Activated CD4-positive, alpha-beta T cell treated with anti-CD3 and anti-CD28 coated beads, Interleukin-2, amount 10 ng/mL, durations not matched to agents 7 days and 5 days (primary cell): Measurements from ENCODE around the gene NR2F6. TPM values are rescaled to one million over a fixed set of nuclear protein-coding genes. Genes with fewer than 3 reads are reported as not detected.
"Not testable (repeated sequence)": the region's sequence is repeated elsewhere in the genome, so short reads cannot be mapped to it uniquely, and the experiment has no call there.

Experiments used
- CTCF ChIA-PET: fragments of 350-600 bp; sonication (Branson Sonifier 250); formaldehyde crosslinking; loops from one replicate; lab custom pipeline; 2021; ENCODE audit warnings: antibody characterized with exemption; lab: Charles Lee
- POLR2A ChIA-PET: fragments of 350-600 bp; sonication (Branson Sonifier 250); formaldehyde crosslinking; loops from one replicate; lab custom pipeline; 2021; ENCODE audit warnings: antibody characterized with exemption; lab: Charles Lee
- DNase-seq: peaks from one replicate; pipeline ENCODE4 v3.0.0-alpha.2; 2020
- H3K27ac Mint-ChIP-seq: one replicate; pipeline ENCODE4 v1.8.0; 2021; ENCODE audit warnings: mild to moderate bottlenecking, moderate library complexity, mixed read lengths
- H3K27me3 Mint-ChIP-seq: one replicate; pipeline ENCODE4 v1.8.0; 2021; ENCODE audit warnings: mixed read lengths
- H3K36me3 Mint-ChIP-seq: one replicate; pipeline ENCODE4 v1.8.0; 2021; ENCODE audit warnings: low read depth, mixed read lengths
- H3K4me1 Mint-ChIP-seq: one replicate; pipeline ENCODE4 v1.8.0; 2021; ENCODE audit warnings: mixed read lengths
- H3K4me3 Mint-ChIP-seq: one replicate; pipeline ENCODE4 v1.8.0; 2021; ENCODE audit warnings: mild to moderate bottlenecking, moderate library complexity, mixed read lengths
- H3K9me3 Mint-ChIP-seq: one replicate; pipeline ENCODE4 v1.8.0; 2021; ENCODE audit warnings: mixed read lengths
- total RNA-seq, 2 experiments: library from RNA; stranded (reverse); gene quantifications; one replicate each; pipeline ENCODE4 v1.2.3, GENCODE V29; 2021

Gene NR2F6
- total RNA-seq, 2 experiments from 2014 or later: 3.6 to 3.8 TPM

GRCh38 chr19:17197666-17198065, 48.1 kb downstream of the NR2F6 start:
- Mint-ChIP-seq H3K4me3 (no peak overlapping the region), H3K27ac (peak overlapping the region; percentile 13), H3K36me3 (peaks cover 65% of the 10 kb centered on the region), H3K27me3 (no peaks in the 10 kb centered on the region), H3K4me1 (peaks cover 2% of the 10 kb centered on the region), H3K9me3 (no peaks in the 10 kb centered on the region)
- ChIA-PET POLR2A (no interaction called here), CTCF (no interaction called here)
- no peak for DNase-seq

- DNase-seq: no peak
- no peak overlapping the region for H3K4me3 Mint-ChIP-seq
- H3K27ac Mint-ChIP-seq: no peak overlapping the region
- no peaks in the 10 kb centered on the region for H3K9me3 Mint-ChIP-seq
- H3K36me3 Mint-ChIP-seq: peaks cover 56% of the 10 kb centered on the region
- POLR2A ChIA-PET: no interaction called here
- peaks cover 2% of the 10 kb centered on the region for H3K4me1 Mint-ChIP-seq
- H3K27me3 Mint-ChIP-seq: no peaks in the 10 kb centered on the region
- CTCF ChIA-PET: no interaction called here
Measured at GRCh38 chr19:17196610-17197009, 49.1 kb downstream of the NR2F6 start.

GRCh38 chr19:17195106-17195505, 50.6 kb downstream of the NR2F6 start:
- Mint-ChIP-seq H3K9me3 (no peaks in the 10 kb centered on the region), H3K4me1 (peaks cover 2% of the 10 kb centered on the region), H3K36me3 (peaks cover 50% of the 10 kb centered on the region), H3K27me3 (no peaks in the 10 kb centered on the region), H3K27ac (peak overlapping the region; percentile 57), H3K4me3 (no peak overlapping the region)
- ChIA-PET CTCF (no interaction called here), POLR2A (no interaction called here)
- DNase-seq: no peak

GRCh38 chr19:17194608-17195007, 51.1 kb downstream of the NR2F6 start:
- Mint-ChIP-seq H3K27me3 (no peaks in the 10 kb centered on the region), H3K36me3 (peaks cover 46% of the 10 kb centered on the region), H3K27ac (no peak overlapping the region), H3K4me1 (peaks cover 2% of the 10 kb centered on the region), H3K9me3 (no peaks in the 10 kb centered on the region), H3K4me3 (no peak overlapping the region)
- ChIA-PET POLR2A (no interaction called here), CTCF (no interaction called here)
- DNase-seq: no peak

- H3K4me1 Mint-ChIP-seq: peaks cover 2% of the 10 kb centered on the region
- ChIA-PET POLR2A (no interaction called here), CTCF (no interaction called here)
- peaks cover 44% of the 10 kb centered on the region for H3K36me3 Mint-ChIP-seq
- no peak overlapping the region for H3K27ac Mint-ChIP-seq
- H3K9me3 Mint-ChIP-seq: no peaks in the 10 kb centered on the region
- no peak overlapping the region for H3K4me3 Mint-ChIP-seq
- H3K27me3 Mint-ChIP-seq: no peaks in the 10 kb centered on the region
- DNase-seq: no peak
Measured at GRCh38 chr19:17192751-17193150, 53.0 kb downstream of the NR2F6 start.

GRCh38 chr19:17191736-17192135, 54.0 kb downstream of the NR2F6 start:
- CTCF ChIA-PET: interaction anchor here (1.5 kb wide), 1 partner anchor 23 kb away, joined by 3 read pairs; no protein-coding TSS in a partner anchor
- DNase-seq, POLR2A ChIA-PET, H3K27ac Mint-ChIP-seq, H3K4me3 Mint-ChIP-seq, H3K9me3 Mint-ChIP-seq, H3K4me1 Mint-ChIP-seq, H3K27me3 Mint-ChIP-seq: not testable (repeated sequence)
- H3K36me3 Mint-ChIP-seq: peaks cover 45% of the 10 kb centered on the region

GRCh38 chr19:17185590-17185989, 60.1 kb downstream of the NR2F6 start:
- Mint-ChIP-seq H3K4me1 (peaks cover 41% of the 10 kb centered on the region), H3K27me3 (no peaks in the 10 kb centered on the region), H3K9me3 (no peaks in the 10 kb centered on the region), H3K36me3 (peaks cover 54% of the 10 kb centered on the region), H3K4me3 (no peak overlapping the region), H3K27ac (peak overlapping the region; percentile 60)
- CTCF ChIA-PET: interaction anchor here (3.0 kb wide), 1 partner anchor 60 kb away, joined by 9 read pairs; no protein-coding TSS in a partner anchor
- POLR2A ChIA-PET: no interaction called here
- no peak for DNase-seq

- no peaks in the 10 kb centered on the region for H3K9me3 Mint-ChIP-seq
- peaks cover 42% of the 10 kb centered on the region for H3K4me1 Mint-ChIP-seq
- peaks cover 55% of the 10 kb centered on the region for H3K36me3 Mint-ChIP-seq
Measured at GRCh38 chr19:17184371-17184841, 61.3 kb downstream of the NR2F6 start.

GRCh38 chr19:17183858-17184321, 61.8 kb downstream of the NR2F6 start:
- Mint-ChIP-seq H3K4me3 (peak overlapping the region; percentile 74), H3K9me3 (no peaks in the 10 kb centered on the region), H3K27ac (peak overlapping the region; percentile 98), H3K27me3 (no peaks in the 10 kb centered on the region), H3K36me3 (peaks cover 51% of the 10 kb centered on the region), H3K4me1 (peaks cover 42% of the 10 kb centered on the region)
- peak; percentile 31 for DNase-seq
- POLR2A ChIA-PET: interaction anchor here (0.6 to 1.3 kb wide), 4 partner anchors 52 to 204 kb away, joined by 3 to 8 read pairs (median 3); no protein-coding TSS in a partner anchor
- CTCF ChIA-PET: interaction anchor here (0.5 to 3.0 kb wide), 11 partner anchors 16 to 633 kb away, joined by 3 to 9 read pairs (median 3); partner anchors contain the start of gene USE1

More at GRCh38 chr19:17184371-17184841, 61.3 kb downstream of the NR2F6 start:
- ChIA-PET CTCF (interaction anchor here (0.5 to 3.0 kb wide), 9 partner anchors 16 to 633 kb away, joined by 3 to 9 read pairs (median 3); partner anchors contain the start of gene USE1), POLR2A (interaction anchor here (0.6 to 1.3 kb wide), 3 partner anchors 51 to 204 kb away, joined by 3 to 8 read pairs (median 3); no protein-coding TSS in a partner anchor)
- Mint-ChIP-seq H3K27me3 (no peaks in the 10 kb centered on the region), H3K4me3 (peak overlapping the region; percentile 74), H3K27ac (peak overlapping the region; percentile 98)
- DNase-seq: peak; percentile 74

GRCh38 chr19:17183271-17183761, 62.4 kb downstream of the NR2F6 start:
- peak overlapping the region; percentile 74 for H3K4me3 Mint-ChIP-seq
- CTCF ChIA-PET: interaction anchor here (0.5 to 3.0 kb wide), 6 partner anchors 15 to 547 kb away, joined by 3 to 9 read pairs (median 4); no protein-coding TSS in a partner anchor
- H3K4me1 Mint-ChIP-seq: peaks cover 42% of the 10 kb centered on the region
- H3K27me3 Mint-ChIP-seq: no peaks in the 10 kb centered on the region
- peaks cover 51% of the 10 kb centered on the region for H3K36me3 Mint-ChIP-seq
- POLR2A ChIA-PET: interaction anchor here (0.6 to 1.3 kb wide), 2 partner anchors 52 to 93 kb away, joined by 3 read pairs; no protein-coding TSS in a partner anchor
- peak overlapping the region; percentile 98 for H3K27ac Mint-ChIP-seq
- DNase-seq: peak; percentile 29
- H3K9me3 Mint-ChIP-seq: no peaks in the 10 kb centered on the region

Other genes starting within 250 kb of the NR2F6 start
- under 1 TPM; 0.22 to 0.60 TPM for gene CPAMD8, start 219.1 kb downstream of the NR2F6 start, total RNA-seq
- gene HAUS8, start 170.5 kb downstream of the NR2F6 start, total RNA-seq: 10 to 100 TPM; 46.3 to 47.4 TPM
- gene MYO9B, start 170.1 kb downstream of the NR2F6 start, total RNA-seq: 100 to 1,000 TPM; 217 to 218 TPM
- gene USE1, start 30.6 kb downstream of the NR2F6 start, total RNA-seq: 10 to 100 TPM; 23.3 to 24.7 TPM
- gene OCEL1, start 19.7 kb downstream of the NR2F6 start, total RNA-seq: 10 to 100 TPM; 19.6 to 23.1 TPM
- gene USHBP1, start 18.8 kb upstream of the NR2F6 start, total RNA-seq: under 1 TPM in 1 of 2 experiments, not detected in 1; 0.27 TPM
- 100 to 1,000 TPM; 111 to 113 TPM for gene BABAM1, start 21.5 kb upstream of the NR2F6 start, total RNA-seq
- gene ANKLE1, start 36.0 kb upstream of the NR2F6 start, total RNA-seq: 1 to 10 TPM; 1.7 to 1.9 TPM
- 10 to 100 TPM in 1 of 2 experiments, 1 to 10 TPM in 1; 9.3 to 10.1 TPM for gene ABHD8, start 57.5 kb upstream of the NR2F6 start, total RNA-seq
- gene MRPL34, start 60.0 kb upstream of the NR2F6 start, total RNA-seq: 10 to 100 TPM; 79.5 to 80.8 TPM
- 10 to 100 TPM; 39.5 to 45.3 TPM for gene DDA1, start 63.6 kb upstream of the NR2F6 start, total RNA-seq
- gene ANO8, start 88.9 kb upstream of the NR2F6 start, total RNA-seq: 10 to 100 TPM; 16.4 to 17.5 TPM
- gene GTPBP3, start 91.6 kb upstream of the NR2F6 start, total RNA-seq: 10 to 100 TPM; 30.9 to 41.3 TPM
- gene PLVAP, start 131.4 kb upstream of the NR2F6 start, total RNA-seq: not detected
- 1 to 10 TPM; 3.7 to 4.2 TPM for gene CCDC194, start 148.3 kb upstream of the NR2F6 start, total RNA-seq
- gene BST2, start 159.7 kb upstream of the NR2F6 start, total RNA-seq: 100 to 1,000 TPM; 192 to 198 TPM
- 10 to 100 TPM; 33.5 to 44.5 TPM for gene MVB12A, start 174.1 kb upstream of the NR2F6 start, total RNA-seq
- not detected for gene TMEM221, start 202.7 kb upstream of the NR2F6 start, total RNA-seq
- not detected for gene NXNL1, start 215.0 kb upstream of the NR2F6 start, total RNA-seq
- gene SLC27A1, start 224.6 kb upstream of the NR2F6 start, total RNA-seq: 1 to 10 TPM; 2.1 to 2.8 TPM